GM12878 (cell line): Measurements from ENCODE around the gene RPE65. TPM values are rescaled to one million over a fixed set of nuclear protein-coding genes. Genes with fewer than 3 reads are reported as not detected.

Experiments
- ATAC-seq: fragments of 200-7000 bp; cut with Tn5 transposase; 3 replicates; pipeline ENCODE4 v1.9.1; 2020; ENCODE audit warnings: mild to moderate bottlenecking, moderate library complexity
- BruUV-seq: library from RNA; stranded (reverse); fragments of 400-500 nt; replicated peaks from 2 replicates; lab custom pipeline; 2021; lab: Mats Ljungman, UMichigan
- CTCF ChIA-PET: fragments of 300-600 bp; sonication (Branson Sonifier 250); formaldehyde crosslinking; extraction: SDS; loops from one replicate; lab custom pipeline; 2021; ENCODE audit warnings: inconsistent platforms; lab: Yijun Ruan, JAX
- POLR2A ChIA-PET: fragments of 350-600 bp; formaldehyde crosslinking; extraction: SDS; loops from one replicate; lab custom pipeline; 2021; ENCODE audit warnings: inconsistent platforms; lab: Charles Lee
- RAD21 ChIA-PET: fragments of 300-600 bp; sonication (Branson Sonifier 250); formaldehyde crosslinking; loops from one replicate; lab custom pipeline; 2023; ENCODE audit warnings: antibody characterized with exemption; ENCODE audit not compliant: unreplicated experiment; lab: Charles Lee
- SMC1A ChIA-PET: fragments of 300-600 bp; sonication (Branson Sonifier 250); formaldehyde crosslinking; loops from one replicate; lab custom pipeline; 2023; ENCODE audit not compliant: unreplicated experiment, uncharacterized antibody; lab: Charles Lee
- DNase-seq: peaks from one replicate; pipeline ENCODE4 v3.0.0-alpha.2; 2011; ENCODE audit warnings: low read depth, low spot score
- FAIRE-seq: peaks from 3 replicates; lab custom pipeline; 2011; peaks lifted over from hg19 to GRCh38; lab: Jason Lieb, UNC
- H2AFZ ChIP-seq: 2 replicates; pipeline ENCODE4 v1.6.0; 2011; ENCODE audit warnings: low read depth, low read length, control low read depth; ENCODE audit not compliant: control insufficient read depth
- H3K27ac ChIP-seq: 2 replicates; pipeline ENCODE4 v1.5.1; 2011; ENCODE audit warnings: control low read depth; ENCODE audit not compliant: control insufficient read depth, insufficient read depth
- H3K27me3 ChIP-seq, 2 experiments: replicated peaks in 1 of 2; 2 replicates each; pipeline versions ENCODE4 v1.6.0 to v1.6.1; 2011; ENCODE audit warnings: low read length in 1 of 2; ENCODE audit not compliant: control insufficient read depth in 2 of 2, insufficient read depth in 2 of 2
- H3K36me3 ChIP-seq, 2 experiments: 2 replicates each; pipeline ENCODE4 v1.5.1; 2011; ENCODE audit warnings: low read length in 1 of 2; ENCODE audit not compliant: control insufficient read depth in 2 of 2, insufficient read depth in 2 of 2
- H3K4me1 ChIP-seq: 2 replicates; pipeline ENCODE4 v1.6.1; 2011; ENCODE audit warnings: mild to moderate bottlenecking, low read length, moderate library complexity, mixed read lengths; ENCODE audit not compliant: control insufficient read depth, insufficient read depth
- H3K4me2 ChIP-seq: 2 replicates; pipeline ENCODE4 v1.6.0; 2011; ENCODE audit warnings: control low read depth; ENCODE audit not compliant: control insufficient read depth, insufficient read depth
- H3K4me3 ChIP-seq: fragments of 200-600 bp; sonication (generic); 2 replicates; pipeline ENCODE4 v1.5.1; 2016
- H3K79me2 ChIP-seq: 2 replicates; pipeline ENCODE4 v1.6.0; 2011; ENCODE audit warnings: low read length; ENCODE audit not compliant: control insufficient read depth, insufficient read depth
- H3K9ac ChIP-seq: 2 replicates; pipeline ENCODE4 v1.8.0; 2011; ENCODE audit warnings: low read length, control low read depth, mixed read lengths; ENCODE audit not compliant: control insufficient read depth, insufficient read depth
- H3K9me3 ChIP-seq: replicated peaks from 3 replicates; pipeline ENCODE4 v1.5.1; 2011; ENCODE audit warnings: mild to moderate bottlenecking, low read length; ENCODE audit not compliant: control insufficient read depth, insufficient read depth
- H4K20me1 ChIP-seq: 2 replicates; pipeline ENCODE4 v1.6.0; 2011; ENCODE audit not compliant: control insufficient read depth, insufficient read depth
- KDM1A ChIP-seq: fragments of 200-600 bp; sonication (generic); IDR thresholded peaks from 2 replicates; pipeline ENCODE4 v1.6.1; 2016; ENCODE audit warnings: borderline replicate concordance
- LARP7 ChIP-seq: fragments of 450-650 bp; IDR thresholded peaks from 2 replicates; pipeline ENCODE4 v1.6.1; 2017; ENCODE audit warnings: mild to moderate bottlenecking
- TCF7 ChIP-seq: IDR thresholded peaks from 2 replicates; pipeline ENCODE4 v1.6.1; 2014; ENCODE audit warnings: antibody characterized with exemption, borderline replicate concordance
- ZBTB40 ChIP-seq: fragments of 450-650 bp; IDR thresholded peaks from 2 replicates; pipeline ENCODE4 v1.6.1; 2016; ENCODE audit warnings: mild to moderate bottlenecking, moderate library complexity, borderline replicate concordance
- in situ Hi-C: fragments of 300-500 bp; cut with MboI; formaldehyde crosslinking; loops from 9 replicates; pipeline ENCODE4 v1.14.3; 2018; ENCODE audit warnings: mixed read lengths
- intact Hi-C: fragments of 100-400 bp; cut with micrococcal nuclease; formaldehyde crosslinking; loops from one replicate; pipeline ENCODE4 v1.14.2; 2022; ENCODE audit not compliant: unreplicated experiment
- polyA plus RNA-seq, 11 experiments: library from polyadenylated mRNA; depleted of rRNA in 4 of 11; unstranded in 6 of 11; stranded (reverse) in 5 of 11; fragments of >200 nt; fragmentation: Nextera tagmentation in 4 of 11; fragmentation: Illumina TruSeq in 1 of 11; extraction: Ambion mirVana in 4 of 11; extraction: Trizol in 1 of 11; gene quantifications; 1 replicate in 1 of 11; 2 replicates in 10 of 11; pipeline versions ENCODE4 v1.2.1 to v1.2.3, GENCODE V29; 2011 to 2016; ENCODE audit warnings: inconsistent platforms in 2 of 11, missing spikeins in 2 of 11, low read depth in 1 of 11
- total RNA-seq, 4 experiments: library from RNA; depleted of rRNA in 3 of 4; stranded (reverse); fragments of >200 nt in 3 of 4; fragmentation: Illumina TruSeq in 1 of 4; extraction: Trizol in 1 of 4; gene quantifications; 2 replicates each; pipeline versions ENCODE4 v1.2.1 to v1.2.3, GENCODE V29; 2013 to 2021
- TF ChIP-seq, protein P1 (sequence below): fragments of 150-350 bp; IDR thresholded peaks from 2 replicates; pipeline ENCODE4 v1.6.1; 2014; ENCODE audit warnings: mild to moderate bottlenecking, low read depth, low read length

RPE65 gene
- total and polyA plus RNA-seq, 10 of the 15 experiments (the other 5 are each of a cell fraction or from before 2014, with no cell fraction given): not detected

DNA sequence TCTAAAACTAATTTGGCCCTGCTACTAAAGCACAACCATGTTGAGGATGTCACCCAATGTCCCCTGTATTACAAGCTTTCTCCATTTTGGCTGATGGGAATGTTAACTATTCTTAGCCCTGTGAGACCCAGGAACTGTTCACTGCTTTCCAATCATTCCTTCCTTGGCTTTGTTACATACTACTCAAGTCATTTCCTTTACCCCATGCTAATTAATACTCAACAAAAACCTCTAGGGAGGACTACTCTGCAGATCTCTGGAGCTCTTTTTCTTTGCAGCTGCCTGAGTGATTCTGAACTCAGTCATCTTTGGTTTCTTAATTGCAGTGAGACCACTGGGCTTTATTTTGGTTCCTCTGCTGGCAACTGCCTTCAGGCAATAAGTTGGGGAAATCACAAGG lies 23.3 kb upstream of the RPE65 start:
- in situ Hi-C loops (loop anchor here (25.0 kb wide), 1 partner anchor 1264 kb away; no protein-coding TSS in a partner anchor), intact Hi-C loops (no loop called here)
- ATAC-seq (no peak), DNase-seq (no peak), FAIRE-seq (no peak)
- no peaks in the 10 kb centered on the region for H3K36me3 ChIP-seq
- no peaks in the 10 kb centered on the region for H3K27me3 ChIP-seq
- ChIA-PET RAD21 (interaction anchor here (1.2 kb wide), 1 partner anchor 1264 kb away, joined by 3 read pairs; no protein-coding TSS in a partner anchor), POLR2A (no interaction called here), CTCF (interaction anchor here (1.1 to 2.1 kb wide), 2 partner anchors 9 to 1265 kb away, joined by 3 to 9 read pairs; no protein-coding TSS in a partner anchor), SMC1A (no interaction called here)
- H4K20me1 ChIP-seq: no peaks in the 10 kb centered on the region
- H3K27ac ChIP-seq: no peak overlapping the region
- H3K9ac ChIP-seq: no peak overlapping the region
- no peak for TF ChIP-seq ZBTB40
- no peak for TF ChIP-seq KDM1A
- TF ChIP-seq LARP7: no peak
- TF ChIP-seq, protein P1, sequence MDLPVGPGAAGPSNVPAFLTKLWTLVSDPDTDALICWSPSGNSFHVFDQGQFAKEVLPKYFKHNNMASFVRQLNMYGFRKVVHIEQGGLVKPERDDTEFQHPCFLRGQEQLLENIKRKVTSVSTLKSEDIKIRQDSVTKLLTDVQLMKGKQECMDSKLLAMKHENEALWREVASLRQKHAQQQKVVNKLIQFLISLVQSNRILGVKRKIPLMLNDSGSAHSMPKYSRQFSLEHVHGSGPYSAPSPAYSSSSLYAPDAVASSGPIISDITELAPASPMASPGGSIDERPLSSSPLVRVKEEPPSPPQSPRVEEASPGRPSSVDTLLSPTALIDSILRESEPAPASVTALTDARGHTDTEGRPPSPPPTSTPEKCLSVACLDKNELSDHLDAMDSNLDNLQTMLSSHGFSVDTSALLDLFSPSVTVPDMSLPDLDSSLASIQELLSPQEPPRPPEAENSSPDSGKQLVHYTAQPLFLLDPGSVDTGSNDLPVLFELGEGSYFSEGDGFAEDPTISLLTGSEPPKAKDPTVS: no peak
- no peak for TF ChIP-seq TCF7
- BruUV-seq: no TSS peak
- H3K4me2 ChIP-seq: no peak overlapping the region
- no peaks in the 10 kb centered on the region for H3K9me3 ChIP-seq
- no peak overlapping the region for H3K4me3 ChIP-seq
- no peaks in the 10 kb centered on the region for H3K79me2 ChIP-seq
- H3K4me1 ChIP-seq: no peaks in the 10 kb centered on the region
- H2AFZ ChIP-seq: no peak overlapping the region
